PC-9 (cell line): Measurements from ENCODE around the gene SRC.

ENCODE experiments used
- EZH2 ChIP-seq: fragments of 200-600 bp; sonication (generic); IDR thresholded peaks from 2 replicates; pipeline ENCODE4 v1.8.0; 2017; ENCODE audit warnings: antibody characterized with exemption, low read depth
- TF ChIP-seq, protein P1 (sequence below): fragments of 200-600 bp; sonication (generic); conservative IDR thresholded peaks from 2 replicates; pipeline ENCODE4 v1.6.1; 2017; ENCODE audit warnings: mixed run types, antibody characterized with exemption, mild to moderate bottlenecking, moderate library complexity

DNA sequence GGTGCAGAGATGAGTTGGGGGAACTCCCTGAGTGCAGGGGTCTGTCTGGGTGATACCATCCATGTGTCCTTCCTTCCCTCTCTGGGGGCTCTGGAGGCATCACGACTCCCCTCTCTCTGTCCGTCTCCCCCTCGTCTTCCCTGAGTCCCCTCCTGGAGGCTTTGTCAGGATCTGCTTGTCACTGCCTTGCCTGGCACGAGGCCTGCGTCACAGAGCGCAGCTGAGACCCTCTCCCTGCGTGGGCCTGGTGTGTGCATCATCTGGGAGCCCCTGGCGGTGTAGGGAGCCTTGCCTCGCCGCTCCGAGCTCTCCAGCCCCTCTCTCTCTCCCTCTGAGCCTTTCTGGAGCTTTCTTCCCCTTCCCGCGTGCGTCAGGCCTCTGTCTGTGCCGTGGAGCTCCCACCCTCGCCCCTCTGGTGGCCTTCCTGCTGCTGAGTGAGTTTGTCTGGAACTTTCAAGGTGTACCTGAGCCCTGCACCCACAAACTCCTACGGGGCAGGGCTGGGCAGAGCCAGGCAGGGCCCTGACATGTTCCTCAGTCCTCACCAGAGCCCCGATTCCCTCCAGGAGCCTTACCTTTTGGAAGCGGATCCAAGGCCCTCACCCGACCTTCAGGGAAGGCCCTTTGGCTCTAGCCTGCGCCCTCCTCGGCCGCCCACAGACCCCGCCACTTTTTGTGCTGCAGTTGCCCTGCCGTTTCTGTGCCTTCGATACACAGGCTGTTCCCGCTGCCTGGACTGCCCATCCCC is 70.3 kb downstream of the SRC start:
- TF ChIP-seq, protein P1, sequence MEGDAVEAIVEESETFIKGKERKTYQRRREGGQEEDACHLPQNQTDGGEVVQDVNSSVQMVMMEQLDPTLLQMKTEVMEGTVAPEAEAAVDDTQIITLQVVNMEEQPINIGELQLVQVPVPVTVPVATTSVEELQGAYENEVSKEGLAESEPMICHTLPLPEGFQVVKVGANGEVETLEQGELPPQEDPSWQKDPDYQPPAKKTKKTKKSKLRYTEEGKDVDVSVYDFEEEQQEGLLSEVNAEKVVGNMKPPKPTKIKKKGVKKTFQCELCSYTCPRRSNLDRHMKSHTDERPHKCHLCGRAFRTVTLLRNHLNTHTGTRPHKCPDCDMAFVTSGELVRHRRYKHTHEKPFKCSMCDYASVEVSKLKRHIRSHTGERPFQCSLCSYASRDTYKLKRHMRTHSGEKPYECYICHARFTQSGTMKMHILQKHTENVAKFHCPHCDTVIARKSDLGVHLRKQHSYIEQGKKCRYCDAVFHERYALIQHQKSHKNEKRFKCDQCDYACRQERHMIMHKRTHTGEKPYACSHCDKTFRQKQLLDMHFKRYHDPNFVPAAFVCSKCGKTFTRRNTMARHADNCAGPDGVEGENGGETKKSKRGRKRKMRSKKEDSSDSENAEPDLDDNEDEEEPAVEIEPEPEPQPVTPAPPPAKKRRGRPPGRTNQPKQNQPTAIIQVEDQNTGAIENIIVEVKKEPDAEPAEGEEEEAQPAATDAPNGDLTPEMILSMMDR = no peak
- TF ChIP-seq EZH2 = no peak
